ENCODE measurements around the gene CKB.
A peak's percentile ranks its signal among the peaks of the same experiment; 100 is the strongest.

CKB gene

GRCh38 chr14:103549361-103550311, 27.0 kb upstream of the CKB start:
- DNase-seq (ENCODE audit: low read depth in 2 of 2) = no peak

- no peak for DNase-seq (ENCODE audit: low read depth in 2 of 2)
Observed at GRCh38 chr14:103548463-103549351, 26.1 kb upstream of the CKB start.

- DNase-seq (ENCODE audit: low read depth in 2 of 2) = no peak
Observed at GRCh38 chr14:103547941-103548462, 25.4 kb upstream of the CKB start.

- DNase-seq (ENCODE audit: low read depth in 2 of 2) = no peak
Observed at GRCh38 chr14:103547455-103547940, 24.9 kb upstream of the CKB start.

GRCh38 chr14:103546652-103547454, 24.2 kb upstream of the CKB start:
- DNase-seq (ENCODE audit: low read depth in 2 of 2) = peak; percentile 58 to 70

GRCh38 chr14:103545915-103546651, 23.5 kb upstream of the CKB start:
- DNase-seq (ENCODE audit: low read depth in 2 of 2) = no peak

- no peak for DNase-seq (ENCODE audit: low read depth in 2 of 2)
Observed at GRCh38 chr14:103545219-103545914, 22.7 kb upstream of the CKB start.

- DNase-seq (ENCODE audit: low read depth in 2 of 2) = no peak
Observed at GRCh38 chr14:103544388-103545218, 22.0 kb upstream of the CKB start.

- no peak for DNase-seq (ENCODE audit: low read depth in 2 of 2)
Observed at GRCh38 chr14:103543721-103544387, 21.2 kb upstream of the CKB start.

- no peak for DNase-seq (ENCODE audit: low read depth in 2 of 2)
Observed at GRCh38 chr14:103543140-103543539, 20.5 kb upstream of the CKB start.

- no peak for DNase-seq (ENCODE audit: low read depth in 2 of 2)
Observed at GRCh38 chr14:103542605-103543088, 20.0 kb upstream of the CKB start.

GRCh38 chr14:103541709-103542604, 19.3 kb upstream of the CKB start:
- DNase-seq (ENCODE audit: low read depth in 2 of 2) = no peak

GRCh38 chr14:103540821-103541708, 18.4 kb upstream of the CKB start:
- no peak for DNase-seq (ENCODE audit: low read depth in 2 of 2)

GRCh38 chr14:103539056-103539825, 16.6 kb upstream of the CKB start:
- no peak for DNase-seq (ENCODE audit: low read depth in 2 of 2)

GRCh38 chr14:103538291-103539055, 15.8 kb upstream of the CKB start:
- DNase-seq (ENCODE audit: low read depth in 2 of 2) = no peak
